Ecto neural progenitor cell (in vitro differentiated cells): ENCODE results near the gene CNTN6.
"Not testable (repeated sequence)": the region's sequence is repeated elsewhere in the genome, so short reads cannot be mapped to it uniquely, and the experiment has no call there.

ENCODE experiments used
- DNase-seq: peaks from one replicate; pipeline ENCODE4 v3.0.0-alpha.2; 2018; ENCODE audit warnings: low spot score

Gene CNTN6

DNA sequence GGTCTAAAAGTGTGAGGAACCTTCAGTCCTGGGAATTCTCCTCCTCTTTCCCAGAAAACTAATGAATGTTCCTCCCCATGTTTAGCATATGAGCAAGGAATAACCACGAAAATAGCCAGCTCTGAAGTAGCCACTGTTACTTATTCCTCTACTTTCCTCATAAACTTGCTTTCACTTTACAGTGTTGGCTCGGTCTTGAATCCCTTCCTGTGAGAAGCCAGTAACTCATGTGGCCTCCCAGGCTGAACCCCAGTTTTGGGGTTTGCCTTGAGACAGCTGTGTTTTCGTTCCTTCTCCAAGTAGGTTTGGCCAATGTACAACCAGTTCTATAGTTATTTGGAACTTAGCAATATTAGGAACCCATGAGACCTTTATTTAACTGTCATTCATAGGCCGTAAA lies 195.0 kb downstream of the CNTN6 start:
- DNase-seq: no peak

- DNase-seq: no peak
These were observed 196.1 kb downstream of the CNTN6 start for GRCh38 chr3:1288805-1289494.

DNA sequence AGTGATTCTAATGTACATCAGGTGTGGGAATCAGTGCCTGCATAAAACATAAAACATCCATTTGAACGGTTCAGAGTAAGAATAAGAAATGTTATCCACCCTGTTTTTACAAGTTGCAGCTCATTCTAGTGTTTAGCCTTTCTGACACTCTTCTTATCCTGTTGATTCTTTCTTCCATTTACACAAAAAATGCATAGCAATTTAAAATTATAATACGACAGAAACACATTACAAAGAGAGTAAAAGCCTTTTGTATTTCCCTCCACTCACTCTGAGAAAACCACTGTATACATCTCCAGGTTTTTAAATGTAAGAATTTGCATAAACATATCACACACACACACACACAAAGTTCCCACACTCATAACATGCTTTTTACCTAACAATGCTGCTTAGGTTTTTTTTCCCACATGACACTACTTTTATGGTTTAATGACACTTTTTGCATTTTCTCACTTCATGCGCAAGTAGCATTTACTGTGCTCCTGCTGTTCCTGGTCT lies 199.8 kb downstream of the CNTN6 start:
- no peak for DNase-seq

GRCh38 chr3:1294586-1294985 lies 201.8 kb downstream of the CNTN6 start:
- no peak for DNase-seq

GRCh38 chr3:1318296-1319005 lies 225.6 kb downstream of the CNTN6 start:
- no peak for DNase-seq

DNA sequence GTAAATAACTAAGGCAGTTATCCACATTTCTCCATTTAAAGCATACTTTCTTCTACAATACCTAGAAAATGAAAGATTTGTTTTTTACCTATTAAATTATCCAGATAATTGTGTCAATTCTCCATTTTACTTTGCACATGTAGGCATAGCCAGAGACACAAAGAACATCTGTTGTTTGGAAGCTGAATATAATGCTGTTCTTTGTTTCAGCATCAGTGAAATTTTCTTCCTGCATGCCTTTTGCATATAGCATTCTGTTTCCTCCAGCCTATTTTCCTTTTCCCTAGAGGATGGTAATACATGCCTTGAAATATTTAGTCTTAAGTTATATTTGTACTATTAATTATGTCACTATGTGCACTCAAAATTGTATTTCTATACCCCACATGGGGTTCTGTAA lies 233.7 kb downstream of the CNTN6 start:
- DNase-seq: no peak

DNA sequence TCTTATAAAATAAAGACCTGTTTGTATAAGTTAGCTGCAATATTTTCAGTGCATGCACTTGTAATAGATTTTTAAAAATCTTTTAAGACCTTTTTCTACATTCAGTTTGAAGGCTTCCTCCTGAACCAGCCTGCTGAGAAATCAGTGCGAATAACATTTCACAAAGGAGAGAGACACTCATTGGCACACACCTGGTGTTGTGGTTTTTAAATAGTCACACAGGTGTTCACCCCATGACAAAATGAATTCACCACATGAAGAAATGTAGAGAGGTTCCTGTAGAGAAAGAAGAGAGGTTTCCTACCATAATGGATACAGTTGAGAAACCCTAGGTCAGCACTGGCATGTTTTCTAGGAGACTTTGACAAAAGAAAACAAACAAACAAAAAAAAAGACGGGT lies 237.3 kb downstream of the CNTN6 start:
- DNase-seq: no peak

DNA sequence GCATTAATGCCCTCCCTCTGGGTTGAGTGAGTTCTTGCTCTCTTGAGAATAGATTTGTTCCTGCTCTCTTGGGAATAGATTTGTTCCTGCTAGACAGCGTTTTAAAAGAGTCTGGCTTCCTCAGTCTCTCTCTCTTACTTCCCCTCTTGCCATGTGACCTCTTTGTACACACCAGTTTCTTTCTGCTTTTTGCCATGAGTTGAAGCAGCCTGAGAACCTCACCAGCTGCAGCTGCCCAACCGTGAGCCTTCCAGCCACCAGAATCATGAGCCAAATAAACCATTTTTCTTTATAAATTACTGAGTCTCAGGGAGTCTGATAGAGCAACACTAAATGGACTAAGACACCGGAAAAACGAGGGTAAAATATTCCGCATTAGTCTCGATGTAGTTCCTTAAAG lies 253.6 kb downstream of the CNTN6 start:
- no peak for DNase-seq

DNA sequence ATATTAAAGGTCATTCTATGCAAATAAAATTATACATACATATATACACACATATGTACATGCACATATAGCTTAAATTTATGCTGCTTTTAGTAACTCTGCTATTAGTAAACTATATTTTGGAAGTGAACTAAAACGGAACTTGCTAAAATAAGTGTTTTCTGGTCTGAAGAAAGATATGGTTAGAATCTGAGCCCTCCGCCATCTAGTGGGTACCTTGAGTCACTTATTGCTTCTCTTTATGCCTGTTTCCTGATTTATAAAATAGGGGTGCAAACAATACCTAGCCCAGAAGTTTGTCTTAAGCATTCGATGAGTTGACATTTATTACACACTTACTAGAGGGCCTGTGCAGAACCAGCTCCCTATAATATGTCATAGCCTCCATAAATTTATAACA lies 255.7 kb downstream of the CNTN6 start:
- no peak for DNase-seq

DNA sequence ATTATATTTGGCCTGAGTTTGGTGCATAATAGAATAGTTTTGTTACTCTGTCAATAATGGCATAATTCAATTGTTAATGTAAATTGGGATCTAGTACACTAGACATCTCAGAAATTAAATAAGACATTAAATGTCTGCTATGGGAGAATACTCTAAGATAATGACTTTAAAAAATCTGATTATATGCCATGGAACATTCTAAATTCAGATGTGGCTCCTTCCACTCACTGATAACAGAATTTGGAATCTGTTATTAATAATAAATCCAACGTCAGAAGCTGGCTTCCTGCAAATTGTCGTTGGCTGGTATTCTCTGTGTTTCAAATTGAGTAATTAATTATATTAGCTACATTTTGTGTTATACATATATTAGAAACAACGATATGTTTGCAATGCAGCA lies 258.1 kb downstream of the CNTN6 start:
- no peak for DNase-seq

- DNase-seq: no peak
These were observed 262.9 kb downstream of the CNTN6 start for GRCh38 chr3:1355691-1356090.

- DNase-seq: no peak
These were observed 263.3 kb downstream of the CNTN6 start for GRCh38 chr3:1356101-1356500.

DNA sequence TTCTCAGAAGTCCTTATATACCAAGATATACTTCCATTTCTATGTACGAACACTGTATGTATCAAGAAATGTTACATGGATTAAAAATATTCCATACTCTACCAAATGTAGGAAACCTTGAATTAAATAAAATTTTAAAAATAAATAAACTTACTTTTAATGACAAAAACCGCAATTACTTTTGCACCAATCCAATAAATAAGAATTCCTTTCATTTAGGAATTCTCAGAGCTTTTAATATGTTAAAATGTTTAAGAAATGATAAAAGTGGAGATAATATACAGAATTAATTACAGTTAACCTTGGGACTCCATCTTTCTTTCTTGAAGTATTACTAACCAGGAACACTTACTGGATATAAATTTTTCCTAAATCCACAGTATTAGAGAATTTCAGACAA lies 272.7 kb downstream of the CNTN6 start:
- DNase-seq: no peak

- DNase-seq: no peak
These were observed 281.6 kb downstream of the CNTN6 start for GRCh38 chr3:1374471-1374870.

- no peak for DNase-seq
These were observed 282.3 kb downstream of the CNTN6 start for GRCh38 chr3:1375145-1375544.

GRCh38 chr3:1380926-1381646 lies 288.3 kb downstream of the CNTN6 start:
- no peak for DNase-seq

DNA sequence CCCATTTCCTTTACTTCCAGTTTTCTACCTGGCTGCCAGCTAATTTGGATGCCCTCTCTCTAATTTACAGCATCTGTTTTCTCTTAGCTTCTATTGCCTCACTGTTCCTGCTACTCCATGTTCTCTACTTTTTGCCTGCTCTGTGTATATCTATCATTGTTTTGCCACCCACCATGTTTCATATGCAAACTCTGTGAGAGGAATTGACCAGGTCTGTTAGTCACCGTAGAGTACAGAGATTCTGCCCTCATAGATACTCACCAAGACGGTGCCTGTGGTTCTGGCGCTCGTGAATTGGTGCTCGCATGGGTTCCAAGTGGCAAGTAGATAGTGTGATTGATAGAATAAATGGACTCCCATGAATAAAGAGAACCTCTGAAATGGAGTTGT lies 288.8 kb downstream of the CNTN6 start:
- no peak for DNase-seq

DNA sequence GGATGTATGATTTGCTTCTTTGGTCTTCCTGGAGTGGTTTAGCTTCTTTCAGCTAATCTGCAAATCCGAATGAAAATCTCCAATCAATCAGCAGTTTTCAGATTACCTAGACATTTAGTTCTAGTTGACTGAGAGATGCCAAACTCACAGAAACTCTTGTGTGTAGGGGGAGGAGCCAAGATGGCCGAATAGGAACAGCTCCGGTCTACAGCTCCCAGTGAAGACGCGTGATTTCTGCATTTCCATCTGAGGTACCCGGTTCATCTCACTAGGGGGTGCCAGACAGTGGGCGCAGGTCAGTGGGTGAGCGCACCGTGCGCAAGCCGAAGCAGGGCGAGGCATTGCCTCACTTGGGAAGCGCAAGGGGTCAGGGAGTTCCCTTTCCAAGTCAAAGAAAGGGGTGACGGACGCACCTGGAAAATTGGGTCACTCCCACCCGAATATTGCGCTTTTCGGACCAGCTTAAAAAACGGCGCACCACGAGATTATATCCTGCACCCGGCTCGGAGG lies 294.6 kb downstream of the CNTN6 start:
- DNase-seq: not testable (repeated sequence)

DNA sequence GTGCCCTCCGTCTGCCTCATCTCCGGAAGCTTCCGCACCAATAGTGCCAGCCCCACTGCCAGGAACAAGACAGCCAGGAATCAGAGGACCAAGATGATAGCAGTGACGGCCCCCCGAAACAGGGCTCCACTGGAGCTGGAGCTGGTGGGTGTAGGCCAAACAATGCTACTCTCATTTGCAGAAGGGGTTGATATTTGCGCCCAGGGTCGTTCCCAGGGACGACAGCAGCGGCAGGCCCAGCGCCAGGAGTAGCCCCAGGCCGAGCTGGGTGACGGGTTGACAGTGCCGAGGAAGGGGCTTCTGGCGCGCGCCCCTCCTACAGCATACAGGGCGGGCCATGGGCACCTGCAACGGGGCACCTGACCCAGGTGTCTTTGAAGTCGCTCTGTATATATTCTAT lies 301.4 kb downstream of the CNTN6 start:
- no peak for DNase-seq

- DNase-seq: no peak
These were observed 307.7 kb downstream of the CNTN6 start for GRCh38 chr3:1400571-1400970.

DNA sequence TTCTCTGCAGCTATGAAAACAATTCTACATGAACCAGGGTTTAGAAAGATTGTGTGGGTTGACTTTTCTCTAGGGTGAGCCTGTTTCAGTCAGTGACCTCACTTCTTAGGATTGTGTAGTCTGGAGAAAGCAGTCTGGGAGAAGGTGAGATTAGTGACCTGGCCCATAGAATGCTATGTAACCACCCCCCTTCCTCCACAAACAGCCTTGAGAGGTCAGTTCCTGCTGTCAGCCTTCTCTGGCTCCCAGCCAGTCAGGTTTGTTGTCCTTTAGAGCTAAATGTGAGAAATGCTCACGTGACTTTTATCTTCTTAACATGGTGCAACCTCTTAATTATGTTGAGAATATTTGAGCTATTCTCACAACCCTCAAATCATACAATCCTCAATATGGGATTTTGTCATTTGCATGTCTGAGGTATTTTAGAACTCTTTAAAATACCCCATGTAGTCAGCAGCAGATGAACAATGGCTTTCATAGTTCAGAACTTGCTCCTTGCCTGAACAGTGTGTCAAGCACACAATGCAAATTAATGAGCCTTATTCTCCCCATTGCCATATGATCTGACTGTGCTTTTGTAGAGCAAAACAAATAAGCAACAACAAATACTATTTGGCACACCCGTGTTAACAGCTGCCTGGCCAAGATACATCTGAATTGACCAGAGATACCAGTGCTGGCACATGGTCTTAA lies 311.6 kb downstream of the CNTN6 start:
- no peak for DNase-seq

GRCh38 chr3:1406250-1406649 lies 313.4 kb downstream of the CNTN6 start:
- no peak for DNase-seq
